Sigmoid colon (tissue), 4 donors: ENCODE data around the gene PPP6C.

ENCODE experiments used
- CTCF ChIP-seq, 4 experiments: fragments of 450-650 bp in 3 of 4; fragments of 200-600 bp in 1 of 4; IDR thresholded peaks; one replicate each; pipeline ENCODE4 v1.5.1; 2016 to 2019; ENCODE audit warnings: antibody characterized with exemption in 4 of 4, mild to moderate bottlenecking in 3 of 4, moderate library complexity in 2 of 4
- EP300 ChIP-seq, 4 donors: sonication (generic); formaldehyde crosslinking; IDR thresholded peaks; one replicate each; pipeline ENCODE4 v1.6.1; 2017; ENCODE audit warnings: antibody characterized with exemption in 4 of 4
- POLR2A ChIP-seq, 2 donors: fragments of 450-650 bp; IDR thresholded peaks; one replicate each; pipeline ENCODE4 v1.6.1; 2016; ENCODE audit warnings: antibody characterized with exemption in 2 of 2, mild to moderate bottlenecking in 2 of 2, moderate library complexity in 2 of 2

GRCh38 chr9:125204477-125204876 lies 14.9 kb upstream of the PPP6C start:
- TF ChIP-seq POLR2A (IDR thresholded peaks at IDR 0.05) (no peak), CTCF (IDR thresholded peaks at IDR 0.05) (no peak), EP300 (IDR thresholded peaks at IDR 0.05) (no peak)
